Measurements from ENCODE around the gene ATP2A3.
"Not testable (repeated sequence)": the region's sequence is repeated elsewhere in the genome, so short reads cannot be mapped to it uniquely, and the experiment has no call there.

ATP2A3 gene

DNA sequence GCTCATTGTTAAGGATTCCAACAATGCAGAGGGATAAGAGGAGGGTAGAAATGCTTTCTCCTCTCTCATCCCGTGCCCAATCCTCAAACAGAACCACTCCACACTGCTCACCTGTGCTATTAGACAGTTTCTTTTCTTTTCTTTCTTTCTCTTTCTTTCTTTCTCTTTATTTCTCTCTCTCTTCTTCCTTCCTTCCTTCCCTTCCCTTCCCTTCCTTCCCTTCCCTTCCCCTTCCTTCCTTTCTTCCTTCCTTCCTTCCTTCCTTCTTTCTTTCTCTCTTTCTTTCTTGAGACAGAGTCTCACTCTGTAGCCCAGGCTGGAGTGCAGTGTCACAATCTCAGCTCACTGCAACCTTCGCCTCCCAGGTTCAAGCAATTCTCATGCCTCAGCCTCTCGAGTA, 27.5 kb upstream of the ATP2A3 start:
- DNase-seq, result not testable (repeated sequence)

DNA sequence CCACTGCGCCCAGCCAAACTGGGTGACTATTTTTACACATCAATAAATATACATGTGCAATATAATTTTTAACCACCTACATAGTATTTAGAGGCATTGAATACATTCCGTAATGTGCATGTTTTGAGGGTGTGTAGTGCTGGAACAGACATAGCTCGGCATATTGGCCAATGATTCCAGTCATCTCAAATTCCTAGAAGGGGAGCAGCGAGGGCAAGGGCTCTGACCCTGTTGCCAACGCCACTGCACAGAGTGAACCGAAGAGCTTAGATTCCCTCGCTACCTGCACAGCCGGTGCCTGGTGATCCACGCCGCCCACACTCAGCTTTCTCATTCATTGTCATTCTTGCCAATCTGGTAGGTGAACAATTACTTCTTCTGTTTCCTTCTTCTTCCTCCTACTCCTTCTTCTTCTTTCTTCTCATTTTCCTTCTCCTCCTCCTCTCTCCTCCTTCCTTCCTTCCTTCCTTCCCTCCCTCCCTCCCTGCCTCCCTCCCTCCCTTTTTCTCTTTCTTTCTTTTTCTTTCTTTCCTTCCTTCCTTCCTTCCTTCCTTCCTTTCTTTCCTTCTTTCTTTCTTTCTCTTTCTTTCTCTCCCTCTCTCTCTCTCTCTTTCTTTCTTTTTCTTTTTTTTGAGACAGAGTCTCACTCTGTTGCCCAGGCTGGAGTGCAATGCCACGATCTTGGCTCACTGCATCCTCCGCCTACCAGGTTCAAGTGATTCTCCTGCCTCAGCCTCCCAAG, 26.3 kb upstream of the ATP2A3 start:
- no peak for DNase-seq

DNA sequence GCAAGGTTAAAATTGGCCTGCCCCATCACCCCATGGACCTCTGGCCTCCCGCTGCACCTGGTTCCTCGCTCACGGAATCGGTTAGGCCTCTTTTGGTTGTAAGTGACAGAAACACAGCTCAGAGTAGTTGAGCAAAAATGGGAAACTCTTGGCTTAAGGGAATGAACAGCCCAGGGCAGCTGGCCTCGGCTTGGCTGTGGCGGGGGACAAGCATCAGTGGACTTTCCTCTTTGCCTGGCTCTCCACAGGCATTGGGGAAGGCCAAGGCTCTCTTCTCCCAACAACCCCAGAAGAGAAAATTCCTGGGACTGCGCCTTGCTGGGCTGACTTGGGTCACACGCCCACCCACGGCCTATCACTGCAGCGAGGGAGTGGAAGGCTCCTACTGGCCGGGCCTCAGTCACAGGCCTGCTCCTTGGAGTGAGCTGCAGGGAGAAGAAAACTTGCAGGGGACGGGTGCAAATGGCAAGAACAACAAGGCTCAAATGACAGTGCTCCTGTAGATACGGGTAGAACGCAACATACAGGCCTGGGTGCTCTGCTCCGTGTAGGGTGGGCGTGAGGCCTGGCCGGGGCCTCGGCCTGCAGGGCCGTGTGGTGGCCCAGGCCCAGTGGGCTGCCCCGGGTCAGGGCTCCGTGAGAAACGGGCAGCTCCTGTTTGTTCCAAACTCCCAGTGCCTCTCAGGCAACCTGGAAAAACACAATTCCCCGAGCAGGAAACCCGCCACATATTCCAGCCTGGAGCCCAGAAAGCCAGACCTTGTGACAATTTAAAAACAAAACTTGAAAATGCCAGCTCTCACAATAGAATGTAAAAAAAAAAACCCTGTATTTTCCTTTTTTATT, 25.0 kb upstream of the ATP2A3 start:
- no peak for DNase-seq

DNA sequence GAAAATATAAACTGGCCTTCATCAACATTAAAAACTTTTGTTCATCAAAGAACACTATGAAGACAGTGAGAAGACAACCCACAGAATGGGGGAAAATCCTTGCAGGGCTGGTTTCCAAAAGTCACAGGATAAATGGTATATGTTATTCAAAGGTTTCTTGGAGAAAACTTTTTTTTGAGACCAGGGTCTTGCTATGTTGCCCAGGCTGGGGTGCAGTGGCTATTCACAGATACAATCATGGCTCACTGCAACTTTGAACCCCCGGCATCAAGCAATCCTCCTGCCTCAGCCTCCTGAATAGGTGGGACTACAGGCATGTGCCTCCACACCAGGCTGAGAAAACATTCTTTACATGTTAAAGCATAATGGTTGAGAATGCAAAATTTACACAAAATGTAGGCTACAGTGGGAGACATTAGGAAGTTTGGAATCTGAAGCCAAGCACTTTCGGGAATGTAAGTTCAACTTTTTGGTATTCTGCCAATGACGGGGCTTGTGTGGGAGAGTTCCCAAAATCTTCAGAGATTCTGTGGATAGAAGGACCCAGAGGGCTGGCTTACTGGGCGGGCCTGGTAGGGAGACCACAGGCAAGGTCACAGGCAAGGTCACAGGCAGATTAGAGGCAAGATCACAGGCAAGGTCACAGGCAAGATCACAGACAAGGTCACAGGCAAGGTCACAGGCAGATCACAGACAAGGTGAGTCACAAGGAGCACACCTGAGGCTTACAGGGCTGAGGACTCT, 24.2 kb upstream of the ATP2A3 start:
- DNase-seq, result no peak

DNA sequence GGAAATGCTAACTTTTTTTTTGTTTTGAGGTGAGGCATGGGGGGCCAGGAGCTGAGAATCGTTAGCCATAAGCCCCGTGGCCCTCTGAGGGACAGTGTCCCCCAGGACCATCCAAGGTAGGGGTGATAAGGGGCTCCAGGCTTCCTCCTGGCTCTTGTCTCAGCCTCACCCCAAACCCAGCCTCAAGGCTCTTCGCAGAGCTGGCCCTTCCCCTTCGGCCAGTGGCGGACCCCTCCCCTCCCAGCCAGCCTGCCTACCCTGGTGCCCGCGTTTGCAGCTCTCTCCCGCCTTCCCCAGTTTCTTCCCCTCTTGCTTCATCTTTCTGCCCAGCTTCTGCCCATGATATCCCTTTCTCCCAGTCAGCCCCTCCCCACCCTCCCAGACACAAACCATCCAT, 22.7 kb upstream of the ATP2A3 start:
- no peak for DNase-seq

DNA sequence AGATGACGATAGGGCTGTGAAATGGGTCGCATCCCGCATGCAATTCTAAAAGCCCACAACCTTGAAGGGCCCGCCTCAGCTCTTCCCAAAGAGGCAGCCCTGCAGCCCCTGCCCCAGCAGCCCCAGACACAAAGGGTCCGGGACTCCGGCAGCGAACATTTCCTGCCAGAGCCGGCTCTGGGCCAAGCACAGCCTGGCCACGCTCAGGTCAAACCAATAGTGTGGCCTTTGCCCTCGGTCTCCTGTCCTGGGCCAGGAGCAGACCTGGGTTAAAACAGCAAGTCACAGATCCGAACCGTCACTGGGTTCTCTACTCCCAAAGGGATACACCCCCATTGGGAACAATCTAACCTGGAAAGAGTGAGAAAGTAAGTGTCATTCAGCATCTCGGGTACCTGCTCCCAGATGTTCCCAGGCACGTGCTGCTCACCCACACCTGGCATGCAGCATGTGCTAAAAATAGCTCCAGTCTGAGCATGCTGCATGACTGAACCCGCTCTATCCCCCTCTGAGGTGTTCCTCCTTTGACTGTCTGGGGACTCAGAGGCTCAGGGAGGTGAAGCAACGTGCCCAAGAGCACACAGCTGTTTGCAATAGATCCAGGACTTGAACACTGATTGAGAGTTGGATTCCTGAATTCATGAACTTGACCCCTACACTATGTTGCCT, 22.2 kb upstream of the ATP2A3 start:
- no peak for DNase-seq

DNA sequence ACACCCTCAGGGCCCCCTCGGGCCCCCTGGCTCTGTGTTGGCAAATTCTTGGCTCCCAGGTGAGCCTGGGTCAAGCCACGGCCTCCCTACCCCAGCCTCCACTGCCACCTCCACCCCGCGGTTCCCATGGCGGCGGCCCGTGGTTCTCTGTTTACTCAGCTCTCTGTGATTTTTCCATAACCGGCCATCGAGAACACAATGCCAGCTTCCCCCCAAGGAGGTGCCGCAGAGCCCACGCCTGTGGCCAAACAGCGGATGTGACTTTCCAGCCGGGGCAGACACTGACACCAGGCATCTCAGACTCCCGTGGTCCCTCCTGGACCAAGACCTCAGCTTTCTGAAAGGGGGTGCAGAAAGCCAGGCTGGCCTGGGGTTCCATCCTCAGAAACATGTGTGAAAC, 21.6 kb upstream of the ATP2A3 start:
- DNase-seq, result no peak

DNA sequence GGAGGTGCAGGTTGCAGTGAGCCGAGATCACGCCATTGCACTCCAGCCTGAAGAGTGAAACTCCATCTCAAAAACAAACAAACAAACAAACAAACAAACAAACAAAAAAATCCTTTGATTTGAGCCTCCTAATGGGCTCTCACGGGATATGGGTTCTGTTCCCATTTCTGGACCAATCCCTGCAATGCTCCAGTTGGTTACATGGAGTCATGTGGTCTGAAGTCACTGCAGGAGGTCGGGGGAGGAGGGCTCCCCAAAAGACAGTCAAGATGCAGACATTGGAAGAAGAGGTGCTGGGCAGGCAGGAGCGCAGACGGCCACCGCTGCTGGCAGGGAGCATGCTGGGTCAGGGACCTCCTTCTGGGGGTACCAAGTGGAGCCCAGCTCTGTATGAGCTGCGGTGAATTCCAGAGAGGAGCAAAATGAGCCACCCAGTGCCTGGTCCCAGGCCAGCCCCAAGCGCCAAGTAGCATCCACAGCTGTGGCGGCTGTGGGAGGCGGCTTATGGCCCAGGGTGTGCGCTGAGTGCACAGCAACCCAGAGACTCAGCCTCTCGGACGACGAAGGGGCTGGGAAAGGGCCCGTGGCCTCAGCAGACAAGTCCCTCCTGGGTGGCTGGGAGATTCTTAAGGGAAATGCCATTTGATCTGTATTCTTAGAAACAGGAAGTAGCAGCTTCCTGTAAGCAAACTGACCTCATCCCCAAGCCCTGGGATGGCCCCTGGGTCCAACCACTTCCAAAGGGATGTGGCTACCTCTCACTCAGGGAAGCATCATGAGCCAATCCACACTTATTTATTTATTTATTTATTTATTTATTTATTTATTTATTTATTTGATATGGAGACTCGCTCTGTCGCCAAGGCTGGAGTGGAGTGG, 19.6 kb upstream of the ATP2A3 start:
- DNase-seq, result no peak

DNA sequence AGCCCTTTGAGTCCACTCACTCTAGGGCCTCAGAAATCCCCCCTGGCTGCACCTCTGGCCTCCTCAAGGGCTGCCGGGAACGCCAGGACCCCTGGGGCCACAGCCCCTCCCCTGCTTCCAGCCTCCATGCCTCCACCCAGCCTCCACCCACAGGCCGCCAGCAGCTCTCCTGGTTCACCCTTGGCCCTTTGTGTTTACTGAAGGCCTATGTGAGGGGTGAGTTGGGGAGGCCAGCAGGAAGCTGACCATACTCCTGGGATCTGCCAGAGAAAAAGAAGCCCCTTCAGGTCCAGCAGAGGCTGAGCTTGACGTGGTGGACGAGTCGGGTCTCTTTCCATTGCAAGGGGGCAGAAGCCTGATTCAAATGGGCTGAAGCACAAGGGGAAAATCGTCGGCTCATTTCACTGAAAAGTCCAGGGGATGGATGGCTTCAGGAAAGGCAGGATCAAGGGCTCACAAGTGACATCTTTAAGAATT, 18.3 kb upstream of the ATP2A3 start:
- no peak for DNase-seq

DNA sequence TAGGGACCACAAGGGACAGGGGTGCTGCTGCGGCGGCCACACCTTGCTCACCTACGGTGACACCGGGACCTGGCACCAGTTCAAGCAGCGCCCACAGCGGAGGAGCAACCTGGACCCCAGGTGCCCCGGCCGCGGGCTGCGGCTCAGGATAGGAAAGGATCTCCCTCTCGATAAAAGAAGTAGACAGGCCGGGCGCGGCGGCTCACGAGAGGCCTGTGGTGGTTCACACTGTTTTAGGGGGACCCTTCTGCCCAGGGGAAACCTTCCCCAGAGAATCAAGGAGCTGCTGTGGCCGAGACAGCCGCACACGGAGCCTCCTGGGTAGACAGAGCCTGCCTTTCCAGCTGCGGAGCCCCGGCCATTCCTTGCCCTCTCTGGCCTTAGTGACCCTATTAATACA, 17.9 kb upstream of the ATP2A3 start:
- DNase-seq, result no peak

DNA sequence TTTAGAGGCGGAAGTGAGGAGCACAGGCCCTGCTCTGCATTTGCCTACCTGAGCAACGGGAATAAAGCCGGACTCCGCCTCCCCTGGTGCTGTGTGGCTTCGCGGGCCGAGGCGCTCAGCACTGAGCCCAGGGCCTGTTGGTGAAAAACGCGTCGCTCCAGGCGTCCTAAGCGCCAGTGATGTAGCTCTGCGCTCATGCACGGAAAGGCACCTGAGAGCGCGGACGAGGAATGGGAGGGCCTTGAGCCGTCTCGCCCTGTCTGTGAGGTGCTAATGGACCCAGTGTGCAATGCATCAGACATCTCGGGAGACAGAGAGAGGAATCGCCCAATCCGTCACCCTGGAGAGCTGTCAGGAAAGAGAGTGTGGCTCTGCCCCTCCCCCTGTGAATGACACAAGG, 17.2 kb upstream of the ATP2A3 start:
- no peak for DNase-seq

DNA sequence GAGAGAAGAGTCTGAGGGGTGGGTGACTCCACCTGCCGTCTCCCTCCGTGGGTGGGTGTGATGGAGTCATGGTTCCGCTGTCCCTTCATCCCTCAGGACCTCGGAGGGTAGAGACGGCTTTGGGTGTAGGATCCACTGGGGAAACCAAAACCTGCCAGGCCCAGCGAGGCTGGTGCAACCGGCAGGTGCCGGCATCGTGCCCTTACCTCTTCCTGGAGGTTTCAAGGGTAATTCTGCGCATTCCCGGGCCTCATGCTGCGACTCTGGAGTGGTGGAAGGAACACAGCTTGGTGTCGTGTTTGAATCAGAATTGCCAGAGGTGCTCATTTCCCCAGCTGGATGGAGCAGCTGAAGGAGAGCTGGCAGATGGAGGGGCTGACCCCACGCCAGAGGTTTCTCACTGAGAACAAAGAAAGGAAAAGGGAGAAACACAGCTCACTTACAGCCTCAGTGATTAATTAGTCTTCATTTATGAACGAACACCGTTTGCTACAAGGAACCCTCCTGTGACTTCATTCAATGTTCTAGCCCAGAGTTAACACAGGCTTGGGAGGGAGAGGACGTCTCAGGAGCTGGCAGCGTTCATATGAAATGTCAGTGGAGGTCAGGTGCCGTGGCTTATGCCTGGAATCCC, 16.3 kb upstream of the ATP2A3 start:
- no peak for DNase-seq

DNA sequence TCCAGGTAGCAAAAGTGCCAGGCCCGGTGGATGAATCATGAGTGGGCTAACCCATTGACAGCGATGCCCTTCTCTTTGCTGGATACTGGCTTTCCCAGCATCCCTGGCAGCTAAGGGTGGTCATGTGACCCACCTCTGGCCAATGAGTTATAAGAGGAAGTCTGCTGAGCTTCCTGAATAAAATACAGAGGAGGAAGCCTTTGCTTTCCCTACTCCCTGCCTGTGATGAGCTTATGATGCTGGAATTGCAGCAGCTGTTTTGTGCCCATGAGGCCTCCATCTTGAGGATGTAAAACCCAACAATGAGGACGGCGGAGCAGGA, 15.0 kb upstream of the ATP2A3 start:
- DNase-seq, result no peak

DNA sequence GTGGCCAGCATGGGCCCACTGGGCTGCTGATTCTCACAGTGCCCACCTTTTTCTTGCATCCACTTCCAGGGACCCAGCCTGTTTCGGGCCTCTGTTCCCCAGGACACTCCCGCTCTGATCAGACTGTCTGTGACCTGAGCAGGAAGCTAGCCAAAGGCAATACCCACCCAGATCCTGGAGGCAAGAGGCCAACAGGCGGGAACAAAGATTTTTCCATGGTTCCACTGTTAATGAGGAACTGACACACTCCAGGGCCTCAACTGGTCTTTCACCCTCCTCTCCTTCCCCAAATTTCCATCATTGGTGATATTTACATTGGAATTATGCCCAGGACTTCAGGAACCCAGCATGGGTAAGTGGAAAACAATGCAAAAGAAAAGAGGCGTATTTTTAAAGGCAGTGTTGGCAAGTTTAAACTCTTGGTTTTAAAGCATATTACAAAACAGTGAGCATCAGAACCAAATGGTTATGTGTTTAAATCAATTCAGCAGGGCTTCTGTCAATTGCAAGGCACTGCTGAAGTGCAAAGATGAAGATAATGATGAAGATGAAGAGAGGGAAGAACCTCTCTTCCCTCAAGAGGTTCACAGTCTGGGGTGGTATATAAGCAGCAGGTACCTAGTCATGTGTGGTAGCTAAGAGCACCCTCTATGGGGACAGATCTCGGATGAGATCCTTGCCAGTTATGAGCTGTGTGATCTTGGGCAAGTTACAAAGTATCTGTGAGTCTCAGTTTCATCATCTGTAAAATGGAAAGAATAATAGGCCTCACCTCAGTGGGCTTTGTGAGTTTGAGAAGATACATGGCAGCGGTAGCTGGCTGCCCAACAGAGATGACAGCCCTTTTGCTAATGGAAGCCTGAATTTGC, 14.4 kb upstream of the ATP2A3 start:
- no peak for DNase-seq

DNA sequence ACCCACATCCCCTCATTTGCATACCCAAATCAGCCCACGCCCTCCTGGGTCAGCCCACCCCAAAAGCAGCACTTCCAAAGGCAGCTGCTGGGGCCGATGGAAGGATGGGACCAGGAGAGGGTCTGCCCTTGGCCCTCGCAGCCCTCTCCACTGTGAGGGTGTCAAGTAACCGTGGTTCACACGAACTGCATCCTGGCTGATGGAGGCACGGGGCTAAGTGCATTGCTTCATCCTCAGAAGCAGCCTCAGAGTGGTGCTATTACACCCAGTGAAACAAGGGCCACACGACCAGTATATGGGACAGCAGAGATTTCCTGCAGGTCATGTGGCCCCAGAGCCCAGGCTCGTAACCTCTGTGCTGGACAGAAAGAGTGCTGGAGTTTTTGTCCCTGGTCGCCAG, 13.2 kb upstream of the ATP2A3 start:
- DNase-seq, result no peak

DNA sequence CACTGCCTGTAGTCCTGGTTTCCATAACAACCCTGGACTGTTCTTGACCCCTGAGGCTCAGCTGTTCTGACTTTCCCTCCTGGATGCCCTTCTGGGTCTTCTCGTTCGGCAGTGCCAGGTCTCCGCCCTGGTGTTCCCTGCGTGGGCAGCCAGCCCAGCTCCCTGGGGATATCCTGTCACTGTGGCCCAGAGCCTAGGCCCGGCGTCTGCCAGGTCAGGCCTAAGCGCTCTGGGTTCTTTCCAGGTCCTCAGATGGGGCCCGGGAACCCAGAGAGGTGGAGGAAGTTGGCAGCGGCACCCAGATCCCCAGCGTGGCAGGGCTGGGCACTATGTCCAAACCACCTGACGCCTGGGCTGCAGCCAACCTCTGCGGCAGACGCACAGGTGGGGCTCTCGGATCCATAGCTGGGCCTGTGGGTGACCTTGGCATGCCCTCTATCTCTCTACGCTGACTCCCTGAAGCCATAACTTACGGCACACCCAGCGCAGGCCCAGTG, 12.5 kb upstream of the ATP2A3 start:
- DNase-seq, result no peak

DNA sequence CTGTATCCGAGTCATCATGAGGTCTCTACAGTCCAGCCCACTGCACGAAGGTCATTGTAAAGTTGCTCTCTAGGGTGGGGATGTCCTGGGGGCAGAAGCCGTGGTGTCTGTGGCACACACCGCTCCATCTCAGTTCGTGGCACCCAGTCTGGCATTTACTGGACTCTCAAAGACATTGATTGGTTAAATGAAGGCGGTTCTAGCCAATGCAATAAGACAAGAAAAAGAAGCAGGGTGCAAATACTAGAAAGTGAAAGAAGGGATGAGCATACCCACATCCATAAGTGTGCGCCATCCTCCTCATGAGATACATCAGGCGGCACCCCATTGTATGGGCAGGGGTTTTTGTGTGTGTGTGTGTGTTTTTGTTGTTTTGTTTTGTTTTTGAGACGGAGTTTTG, 10.7 kb upstream of the ATP2A3 start:
- no peak for DNase-seq

DNA sequence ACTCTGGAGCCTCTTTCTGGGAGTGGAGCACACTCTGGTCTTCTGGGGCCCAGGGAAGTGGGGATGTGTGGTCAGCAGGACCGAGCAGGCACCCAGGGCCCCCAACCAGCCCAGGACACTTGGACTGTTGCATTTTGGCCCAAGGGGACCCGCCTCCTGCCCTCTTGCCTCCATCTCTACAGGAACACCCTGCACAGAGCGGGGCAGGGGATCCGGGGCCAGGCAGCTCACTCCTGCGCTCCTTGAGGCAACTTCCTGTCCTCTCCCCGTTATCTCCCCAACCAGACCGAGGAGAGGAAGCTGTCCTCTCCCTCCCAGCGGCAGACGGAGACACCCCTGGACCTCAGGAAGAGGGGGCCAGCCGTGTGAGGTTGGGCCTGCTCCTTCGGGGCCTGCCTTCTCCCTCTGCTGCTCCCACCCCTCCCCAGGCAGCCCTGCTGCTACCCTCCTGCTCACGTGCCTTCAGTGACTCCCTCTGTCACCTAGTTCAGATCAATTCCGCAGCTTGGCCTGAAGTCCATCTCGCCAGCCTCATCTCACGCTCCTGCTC, 10.0 kb upstream of the ATP2A3 start:
- DNase-seq, result no peak

DNA sequence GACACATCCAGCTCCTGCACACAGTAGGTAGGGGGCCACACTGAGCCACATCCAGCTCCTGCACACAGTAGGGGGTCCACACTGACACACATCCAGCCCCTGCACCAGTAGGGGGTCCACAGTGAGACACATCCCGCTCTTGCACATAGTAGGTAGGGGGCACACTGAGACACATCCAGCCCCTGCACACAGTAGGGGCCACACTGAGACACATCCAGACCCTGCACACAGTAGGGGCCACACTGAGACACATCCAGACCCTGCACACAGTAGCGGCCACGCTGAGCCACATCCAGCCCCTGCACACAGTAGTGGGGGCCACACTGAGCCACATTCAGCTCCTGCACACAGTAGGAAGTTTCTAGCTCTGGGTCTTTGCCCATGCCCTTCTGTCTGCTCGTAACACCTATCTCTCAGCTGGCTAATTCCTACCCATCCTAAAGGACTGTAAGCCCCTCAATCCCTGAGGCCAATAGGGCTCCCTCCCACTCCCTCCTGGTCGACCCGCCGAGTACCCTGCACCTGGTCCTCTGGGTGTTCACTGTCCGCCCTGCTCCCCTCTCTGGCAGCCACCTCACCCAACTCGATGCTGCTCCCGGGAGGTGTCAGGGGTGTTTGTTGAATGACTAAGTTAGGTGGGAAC, 9.4 kb upstream of the ATP2A3 start:
- no peak for DNase-seq
